HCT116 (cell line): ENCODE results near the gene TMEM139. TPM values are rescaled to one million over a fixed set of nuclear protein-coding genes. Genes with fewer than 3 reads are reported as not detected.

Experiments used
- ATAC-seq: fragments of 200-7000 bp; cut with Tn5 transposase; 2 replicates; pipeline ENCODE4 v1.9.1; 2020; ENCODE audit warnings: mild to moderate bottlenecking, moderate library complexity
- BruUV-seq: library from RNA; stranded (reverse); fragments of 400-500 nt; replicated peaks from 2 replicates; lab custom pipeline; 2021; lab: Mats Ljungman, UMichigan
- CTCF ChIA-PET: fragments of 300-600 bp; sonication (Branson Sonifier 250); formaldehyde crosslinking; loops from one replicate; lab custom pipeline; 2021; ENCODE audit warnings: antibody characterized with exemption; lab: Charles Lee
- POLR2A ChIA-PET: fragments of 300-600, 350-600 bp; sonication (Branson Sonifier 250); formaldehyde crosslinking; loops from one replicate; lab custom pipeline; 2021; ENCODE audit warnings: antibody characterized with exemption; lab: Charles Lee
- RAD21 ChIA-PET, 2 experiments: fragments of 300-600 bp; sonication (Branson Sonifier 250); formaldehyde crosslinking; loops; one replicate each; lab custom pipeline; 2023; ENCODE audit warnings: low total read pairs in 2 of 2; ENCODE audit not compliant: uncharacterized antibody in 2 of 2, unreplicated experiment in 2 of 2, low non-redundant PET in 1 of 2; lab: Charles Lee
- DNase-seq: peaks from one replicate; pipeline ENCODE4 v3.0.0-alpha.2; 2010; ENCODE audit warnings: low read depth, low spot score
- H2AFZ ChIP-seq: fragments of 200-600 bp; shearing (Covaris generic), sonication (generic); 2 replicates; pipeline ENCODE4 v1.6.1; 2017; ENCODE audit warnings: low read depth, mixed run types, mixed read lengths, antibody characterized with exemption, low read length; ENCODE audit not compliant: poor library complexity, severe bottlenecking
- H3K27ac ChIP-seq: 2 replicates; pipeline ENCODE4 v1.5.1; 2012; ENCODE audit warnings: low read depth, low read length
- H3K27me3 ChIP-seq: fragments of 200-600 bp; sonication (generic); 2 replicates; pipeline ENCODE4 v1.6.1; 2016; ENCODE audit warnings: mixed run types, low read length, mixed read lengths; ENCODE audit not compliant: insufficient read depth
- H3K36me3 ChIP-seq, 2 experiments: fragments of 200-500 bp in 1 of 2; fragments of 200-600 bp in 1 of 2; sonication (Bioruptor generic) in 1 of 2; sonication (generic) in 1 of 2; 2 replicates each; pipeline versions ENCODE4 v1.5.1 to v1.6.1; 2014 to 2016; ENCODE audit warnings: low read length in 2 of 2, inconsistent platforms in 1 of 2, mixed read lengths in 1 of 2, mixed run types in 1 of 2; ENCODE audit not compliant: insufficient read depth in 2 of 2, control insufficient read depth in 1 of 2
- H3K4me1 ChIP-seq, 2 experiments: fragments of 200-600 bp in 1 of 2; sonication (generic) in 1 of 2; 2 replicates each; pipeline versions ENCODE4 v1.5.1 to v1.6.1; 2012 to 2017; ENCODE audit warnings: low read length in 2 of 2, inconsistent platforms in 1 of 2, mild to moderate bottlenecking in 1 of 2, mixed read lengths in 1 of 2, mixed run types in 1 of 2, moderate library complexity in 1 of 2; ENCODE audit not compliant: insufficient read depth in 2 of 2, control insufficient read depth in 1 of 2
- H3K4me2 ChIP-seq: fragments of 200-600 bp; sonication (generic); 2 replicates; pipeline ENCODE4 v1.6.1; 2017; ENCODE audit warnings: mixed run types, low read length, mixed read lengths
- H3K4me3 ChIP-seq, 2 experiments: fragments of 200-600 bp in 1 of 2; sonication (generic) in 1 of 2; replicated peaks in 1 of 2; 2 replicates each; pipeline ENCODE4 v1.5.1; 2011 to 2016; ENCODE audit warnings: low read length in 2 of 2, control low read depth in 1 of 2, low read depth in 1 of 2, mild to moderate bottlenecking in 1 of 2, mixed read lengths in 1 of 2, mixed run types in 1 of 2
- H3K79me2 ChIP-seq: fragments of 200-600 bp; sonication (generic); 2 replicates; pipeline ENCODE4 v1.6.1; 2017; ENCODE audit warnings: mild to moderate bottlenecking, mixed run types, low read length, moderate library complexity, mixed read lengths; ENCODE audit not compliant: insufficient read depth
- H3K9ac ChIP-seq: fragments of 200-600 bp; sonication (generic); 2 replicates; pipeline ENCODE4 v1.6.1; 2016; ENCODE audit warnings: low read length, mixed read lengths
- H3K9me2 ChIP-seq: fragments of 200-600 bp; sonication (generic), shearing (Covaris generic); 2 replicates; pipeline ENCODE4 v1.6.1; 2017; ENCODE audit warnings: mixed run types, mild to moderate bottlenecking, moderate library complexity; ENCODE audit not compliant: insufficient read depth
- H3K9me3 ChIP-seq, 2 experiments: fragments of 200-500 bp in 1 of 2; fragments of 200-600 bp in 1 of 2; sonication (Bioruptor generic) in 1 of 2; sonication (generic) in 1 of 2; 2 replicates each; pipeline ENCODE4 v1.6.1; 2014 to 2017; ENCODE audit warnings: low read length in 2 of 2, mixed read lengths in 2 of 2, inconsistent platforms in 1 of 2, low read depth in 1 of 2, mild to moderate bottlenecking in 1 of 2, mixed run types in 1 of 2, moderate library complexity in 1 of 2; ENCODE audit not compliant: control insufficient read depth in 1 of 2, insufficient read depth in 1 of 2
- H4K20me1 ChIP-seq: fragments of 200-600 bp; sonication (generic), shearing (Covaris generic); 2 replicates; pipeline ENCODE4 v1.6.1; 2017; ENCODE audit warnings: mixed run types, mild to moderate bottlenecking, moderate library complexity; ENCODE audit not compliant: insufficient read depth
- EZH2 ChIP-seq: fragments of 200-600 bp; sonication (generic); IDR thresholded peaks from 2 replicates; pipeline ENCODE4 v1.6.1; 2017; ENCODE audit warnings: antibody characterized with exemption, mixed run types
- FOSL1 ChIP-seq: IDR thresholded peaks from 2 replicates; pipeline ENCODE4 v1.6.1; 2012; ENCODE audit warnings: low read depth
- MAX ChIP-seq: IDR thresholded peaks from 2 replicates; pipeline ENCODE4 v1.6.1; 2012
- POLR2AphosphoS5 ChIP-seq: IDR thresholded peaks from 2 replicates; pipeline ENCODE4 v1.6.1; 2011; ENCODE audit warnings: mild to moderate bottlenecking, low read depth, low read length, moderate library complexity
- REST ChIP-seq: IDR thresholded peaks from 2 replicates; pipeline ENCODE4 v1.6.1; 2012; ENCODE audit warnings: low read depth
- TCF7L2 ChIP-seq: IDR thresholded peaks from 2 replicates; pipeline ENCODE4 v1.7.0; 2011; ENCODE audit warnings: borderline replicate concordance, inconsistent platforms; ENCODE audit not compliant: insufficient read depth, insufficient read length; ENCODE audit errors: extremely low read depth
- YY1 ChIP-seq: IDR thresholded peaks from 2 replicates; pipeline ENCODE4 v1.6.1; 2011; ENCODE audit warnings: low read length, low read depth, moderate library complexity, mild to moderate bottlenecking; ENCODE audit not compliant: insufficient replicate concordance; ENCODE audit errors: extremely low read depth
- ZBTB33 ChIP-seq: IDR thresholded peaks from 2 replicates; pipeline ENCODE4 v1.6.1; 2011; ENCODE audit warnings: mild to moderate bottlenecking, low read length, moderate library complexity; ENCODE audit not compliant: insufficient replicate concordance; ENCODE audit errors: extremely low read depth
- intact Hi-C: fragments of 100-400 bp; cut with micrococcal nuclease; formaldehyde crosslinking; loops from 2 replicates; pipeline ENCODE4 v1.10.0; 2022
- total RNA-seq: library from RNA; stranded (reverse); gene quantifications from one replicate; pipeline ENCODE4 v1.2.1, GENCODE V29; 2021; ENCODE audit not compliant: unreplicated experiment

The TMEM139 gene
- total RNA-seq, 1 experiment from 2014 or later = 9.9 TPM

- H3K9me3 ChIP-seq = no peaks in the 10 kb centered on the region
- RAD21 ChIA-PET = no interaction called here
- TF ChIP-seq POLR2AphosphoS5 (no peak), REST (no peak), YY1 (no peak), MAX (no peak), EZH2 (no peak), ZBTB33 (no peak), TCF7L2 (no peak), FOSL1 (no peak)
- TF ChIP-seq, all 23 proteins: peak for 0
- Histone ChIP-seq H2AFZ (no peak overlapping the region), H3K27me3 (no peaks in the 10 kb centered on the region), H4K20me1 (no peaks in the 10 kb centered on the region), H3K79me2 (no peaks in the 10 kb centered on the region), H3K36me3 (no peaks in the 10 kb centered on the region), H3K27ac (no peak overlapping the region), H3K4me1 (peaks cover 3 to 9% of the 10 kb centered on the region in 2 experiments; a peak in 3 of 4 replicates), H3K4me2 (no peak overlapping the region), H3K4me3 (no peak overlapping the region), H3K9ac (no peak overlapping the region), H3K9me2 (no peaks in the 10 kb centered on the region)
- DNase-seq (no peak), ATAC-seq (no peak)
- intact Hi-C loops = no loop called here
- POLR2A ChIA-PET = no interaction called here
- BruUV-seq = no TSS peak
- CTCF ChIA-PET = no interaction called here
These were observed 40.4 kb upstream of the TMEM139 start for GRCh38 chr7:143244321-143244720.
